ENCODE measurements around the gene CFHR5.

CFHR5 gene

GRCh38 chr1:197021716-197022115 lies 44.4 kb downstream of the CFHR5 start:
- no peak for DNase-seq (ENCODE audit: low read depth)

DNA sequence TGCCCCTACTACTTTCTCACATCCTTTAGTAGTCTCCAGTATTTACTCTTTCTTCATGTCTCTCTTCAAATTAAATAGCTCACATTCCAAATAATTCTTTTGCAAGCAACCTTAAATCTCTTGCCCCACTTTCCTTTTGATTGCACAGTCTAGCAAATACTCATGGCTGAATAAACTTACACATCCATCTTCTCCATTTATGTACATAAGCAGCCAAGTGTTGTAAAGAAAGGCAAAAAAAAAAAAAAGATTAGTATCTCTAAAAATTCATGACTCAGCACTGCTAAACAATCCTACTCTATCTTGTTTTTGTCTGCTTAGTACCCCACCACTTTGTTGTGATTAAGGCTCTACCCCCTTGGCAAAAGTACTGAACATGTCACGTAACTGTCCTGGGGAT lies 47.1 kb downstream of the CFHR5 start:
- DNase-seq (ENCODE audit: low read depth) = no peak

GRCh38 chr1:197027359-197027758 lies 50.0 kb downstream of the CFHR5 start:
- no peak for DNase-seq (ENCODE audit: low read depth)

- DNase-seq (ENCODE audit: low read depth) = no peak
These were observed 52.4 kb downstream of the CFHR5 start for GRCh38 chr1:197029749-197030148.

DNA sequence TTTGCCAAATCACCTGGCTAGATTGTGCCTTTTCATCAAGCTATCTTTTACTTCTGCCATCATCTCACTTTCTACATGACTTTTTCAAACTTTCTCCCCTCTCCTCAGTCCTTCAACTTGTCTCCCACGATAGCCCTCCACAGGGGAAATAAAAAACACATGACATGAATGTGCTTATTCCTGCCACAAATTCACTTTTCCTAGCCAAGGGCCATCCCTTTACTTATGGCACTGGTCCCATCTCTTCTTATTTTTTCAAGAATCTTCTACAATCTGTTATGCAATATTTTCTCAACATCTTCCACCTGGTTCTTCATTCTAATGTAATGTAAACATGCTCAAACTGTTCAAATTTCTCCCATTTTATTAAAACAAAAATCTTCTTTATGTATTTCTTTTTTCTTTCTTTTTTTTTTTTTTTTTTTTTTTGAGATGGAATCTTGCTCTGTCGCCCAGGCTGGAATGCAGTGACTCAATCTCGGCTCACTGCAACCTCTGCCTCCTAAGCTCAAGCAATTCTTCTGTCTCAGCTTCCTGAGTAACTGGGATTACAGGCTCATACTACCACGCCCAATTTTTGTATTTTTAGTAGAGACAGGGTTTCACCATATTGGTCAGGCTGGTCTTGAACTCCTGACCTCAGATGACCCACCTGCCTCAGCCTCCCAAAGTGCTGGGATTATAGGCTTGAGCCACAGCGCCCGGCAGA lies 57.4 kb downstream of the CFHR5 start:
- peak; percentile 42 for DNase-seq (ENCODE audit: low read depth)

DNA sequence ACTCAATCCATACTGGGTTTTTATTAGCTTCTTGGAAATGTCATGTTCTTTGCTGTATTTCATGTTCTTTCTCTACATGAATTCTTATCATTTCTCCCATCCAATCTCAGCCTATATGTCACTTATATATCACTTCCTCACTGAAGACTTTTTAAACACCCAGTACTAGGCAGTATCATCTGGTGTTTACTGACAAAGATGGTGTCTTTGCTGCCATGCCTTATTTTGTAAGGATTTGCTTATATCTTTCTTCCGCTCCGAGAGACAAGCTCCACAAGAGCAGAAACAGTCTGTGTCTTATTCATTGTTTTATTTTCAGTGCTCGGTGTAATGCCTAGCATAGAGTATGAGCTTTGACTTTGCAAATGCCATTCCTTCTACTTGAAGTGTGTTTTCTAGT lies 59.5 kb downstream of the CFHR5 start:
- DNase-seq (ENCODE audit: low read depth) = no peak

DNA sequence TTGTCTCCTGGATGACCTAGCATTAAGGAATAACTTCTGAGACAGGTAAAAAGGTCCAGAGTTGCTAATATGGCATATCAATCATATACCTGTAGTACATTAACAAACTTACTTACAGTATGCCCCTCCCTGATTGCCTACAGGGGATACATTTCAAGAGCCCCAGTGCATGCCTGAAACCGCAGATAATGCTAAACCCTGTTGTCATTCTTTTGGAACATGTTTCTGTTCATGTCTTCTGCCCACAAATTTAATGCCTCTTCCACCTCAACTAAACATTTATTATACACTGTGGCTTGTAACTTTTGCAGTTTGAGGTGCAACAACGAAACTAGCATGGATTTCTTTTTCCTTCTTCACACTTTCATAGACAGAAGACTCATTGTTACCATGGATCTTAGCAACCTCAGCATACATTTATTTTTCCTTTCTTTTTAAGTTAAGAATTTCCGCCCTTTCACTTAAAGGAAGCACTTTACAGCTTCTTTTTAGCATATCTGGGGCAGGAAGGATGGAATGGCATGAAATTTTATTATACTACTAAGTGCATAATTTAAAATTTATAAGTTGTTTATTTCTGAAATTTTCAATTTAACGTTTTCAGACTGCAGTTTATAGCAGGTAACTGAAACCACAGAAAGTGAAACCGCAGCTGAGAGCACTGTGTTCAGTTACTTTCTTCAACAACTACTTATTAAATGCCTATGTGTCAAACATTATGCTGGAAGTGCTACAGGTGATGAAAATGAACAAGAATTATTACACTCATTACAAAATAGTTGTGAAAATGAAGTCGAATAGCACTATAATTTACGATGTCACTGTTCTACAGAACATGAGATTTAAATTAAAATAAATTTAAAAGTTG lies 64.4 kb downstream of the CFHR5 start:
- no peak for DNase-seq (ENCODE audit: low read depth)

GRCh38 chr1:197042676-197043341 lies 65.5 kb downstream of the CFHR5 start:
- no peak for DNase-seq (ENCODE audit: low read depth)

DNA sequence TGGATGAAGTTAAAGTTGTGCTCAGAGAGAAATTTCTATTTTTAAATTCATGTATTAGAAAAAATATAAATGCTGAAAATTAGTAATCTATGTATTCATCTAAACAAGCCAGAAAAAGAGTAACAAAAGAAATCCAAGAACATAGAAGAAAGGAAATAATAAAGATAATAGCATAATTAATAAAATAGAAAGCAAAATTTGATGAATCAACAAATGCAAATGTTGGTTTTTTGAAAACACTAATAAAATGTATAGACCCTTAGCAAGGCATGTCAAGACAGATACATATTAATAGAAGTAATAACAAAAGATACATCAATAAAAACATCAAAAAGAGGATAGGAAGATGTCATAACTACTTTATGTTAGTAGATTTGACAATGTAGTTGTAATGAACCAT lies 71.7 kb downstream of the CFHR5 start:
- no peak for DNase-seq (ENCODE audit: low read depth)

All from non-pigmented ciliary epithelial cell (primary cell).